Thoracic aorta (tissue), 2 donors: Measurements from ENCODE around the gene BLVRB. TPM values are rescaled to one million over a fixed set of nuclear protein-coding genes. Genes with fewer than 3 reads are reported as not detected.

Experiments
- ATAC-seq: fragments of 150-250 bp; one replicate; pipeline ENCODE4 v1.8.0; 2017; ENCODE audit warnings: low read depth; ENCODE audit not compliant: insufficient number of reproducible peaks, low FRiP score
- DNase-seq: peaks from one replicate; pipeline ENCODE4 v3.0.0-alpha.2; 2020; ENCODE audit warnings: low spot score
- H3K27ac ChIP-seq, 2 donors: fragments of 200-600 bp; sonication (generic); 1 replicate in 1 of 2; 2 replicates in 1 of 2; pipeline ENCODE4 v1.5.1; 2016; ENCODE audit warnings: mild to moderate bottlenecking in 2 of 2, moderate library complexity in 2 of 2
- H3K27me3 ChIP-seq: fragments of 200-600 bp; sonication (generic); replicated peaks from 2 replicates; pipeline ENCODE4 v1.6.0; 2016; ENCODE audit warnings: mild to moderate bottlenecking; ENCODE audit not compliant: insufficient read depth
- H3K36me3 ChIP-seq: fragments of 200-600 bp; sonication (generic); one replicate; pipeline ENCODE4 v1.5.1; 2016
- H3K4me1 ChIP-seq, 2 donors: fragments of 200-600 bp; sonication (generic); 1 replicate in 1 of 2; 2 replicates in 1 of 2; pipeline versions ENCODE4 v1.5.1 to v1.6.0; 2016; ENCODE audit warnings: low read depth in 2 of 2, mild to moderate bottlenecking in 1 of 2; ENCODE audit not compliant: control insufficient read depth in 1 of 2
- H3K4me3 ChIP-seq: fragments of 200-600 bp; sonication (generic); 2 replicates; pipeline ENCODE4 v1.5.1; 2016; ENCODE audit warnings: mild to moderate bottlenecking
- H3K9me3 ChIP-seq: fragments of 200-600 bp; sonication (generic); 2 replicates; pipeline ENCODE4 v1.5.1; 2016
- CTCF ChIP-seq: fragments of 200-600 bp; sonication (generic); IDR thresholded peaks from one replicate; pipeline ENCODE4 v1.5.1; 2019; ENCODE audit warnings: antibody characterized with exemption
- total RNA-seq, 2 donors: library from RNA; depleted of rRNA; stranded (reverse); fragments of >200 nt; gene quantifications; one replicate each; pipeline versions ENCODE4 v1.1.0 to v1.2.3, GENCODE V29; 2016

BLVRB gene
- total RNA-seq, 2 donors from 2014 or later, result 97.4 to 229 TPM

- Histone ChIP-seq H3K9me3 (no peaks in the 10 kb centered on the region), H3K27me3 (no peaks in the 10 kb centered on the region), H3K4me1 (peaks cover 19 to 29% of the 10 kb centered on the region in 2 donors), H3K27ac (peak within 1 kb of the TSS; percentile 99 to 100), H3K36me3 (peaks cover 11% of the 10 kb centered on the region), H3K4me3 (peak within 1 kb of the TSS; percentile 83)
- TF ChIP-seq CTCF, result peak; percentile 74
- DNase-seq, result peak; percentile 97
- ATAC-seq, result peak; percentile 89
Measured at GRCh38 chr19:40425450-40426287, 39.9 kb downstream of the BLVRB start, which contains the start of gene SERTAD1. Gene SERTAD1, minus strand, starts transcription at chr19:40425992. Its CDS starts 2,446 bp downstream, at chr19:40423546.

GRCh38 chr19:40424637-40425449 lies 40.7 kb downstream of the BLVRB start:
- no peak for TF ChIP-seq CTCF
- no peak for DNase-seq
- peak; percentile 1 for ATAC-seq
- no peaks in the 10 kb centered on the region for H3K9me3 ChIP-seq
- peaks cover 11% of the 10 kb centered on the region for H3K36me3 ChIP-seq
- H3K4me3 ChIP-seq, result peak overlapping the region; percentile 83
- peaks cover 19 to 29% of the 10 kb centered on the region in 2 donors for H3K4me1 ChIP-seq
- peak overlapping the region; percentile 99 to 100 for H3K27ac ChIP-seq
- H3K27me3 ChIP-seq, result no peaks in the 10 kb centered on the region

- Histone ChIP-seq H3K4me1 (peaks cover 19 to 29% of the 10 kb centered on the region in 2 donors), H3K9me3 (no peaks in the 10 kb centered on the region), H3K27me3 (no peaks in the 10 kb centered on the region), H3K27ac (peak overlapping the region; percentile 99 to 100), H3K4me3 (peak overlapping the region; percentile 83), H3K36me3 (peaks cover 11% of the 10 kb centered on the region)
- TF ChIP-seq CTCF, result no peak
- DNase-seq (no peak), ATAC-seq (no peak)
Measured at GRCh38 chr19:40423938-40424337, 41.6 kb downstream of the BLVRB start.

GRCh38 chr19:40422748-40423566 lies 42.6 kb downstream of the BLVRB start:
- no peak for DNase-seq
- no peaks in the 10 kb centered on the region for H3K27me3 ChIP-seq
- peaks cover 11% of the 10 kb centered on the region for H3K36me3 ChIP-seq
- no peak for ATAC-seq
- no peak for TF ChIP-seq CTCF
- H3K27ac ChIP-seq, result peak overlapping the region; percentile 99
- no peak overlapping the region for H3K4me3 ChIP-seq
- no peaks in the 10 kb centered on the region for H3K9me3 ChIP-seq
- H3K4me1 ChIP-seq, result peaks cover 19 to 29% of the 10 kb centered on the region in 2 donors
